Neutrophil (primary cell): Measurements from ENCODE around the gene IL17D.
"Not testable (repeated sequence)": the region's sequence is repeated elsewhere in the genome, so short reads cannot be mapped to it uniquely, and the experiment has no call there.

Source experiments
- H3K27ac ChIP-seq: fragments of 200-600 bp; sonication (generic); 2 replicates; pipeline ENCODE4 v1.5.1; 2016; ENCODE audit warnings: mild to moderate bottlenecking, moderate library complexity
- H3K27me3 ChIP-seq: fragments of 200-600 bp; sonication (generic); 2 replicates; pipeline ENCODE4 v1.6.0; 2016; ENCODE audit warnings: mild to moderate bottlenecking
- H3K36me3 ChIP-seq: fragments of 200-600 bp; sonication (generic); 2 replicates; pipeline ENCODE4 v1.5.1; 2017
- H3K4me1 ChIP-seq, 2 experiments: fragments of 200-600 bp in 1 of 2; sonication (generic) in 1 of 2; 1 replicate in 1 of 2; 2 replicates in 1 of 2; pipeline versions ENCODE4 v1.5.1 to v1.6.1; 2013 to 2016; ENCODE audit warnings: low read depth in 1 of 2, low read length in 1 of 2, mild to moderate bottlenecking in 1 of 2, moderate library complexity in 1 of 2; ENCODE audit not compliant: control insufficient read depth in 1 of 2, insufficient read depth in 1 of 2
- H3K4me3 ChIP-seq, 2 experiments: fragments of 200-600 bp in 1 of 2; sonication (generic) in 1 of 2; 1 replicate in 1 of 2; 2 replicates in 1 of 2; pipeline ENCODE4 v1.5.1; 2013 to 2016; ENCODE audit warnings: low read depth in 1 of 2, low read length in 1 of 2, mild to moderate bottlenecking in 1 of 2, moderate library complexity in 1 of 2
- H3K9me3 ChIP-seq: fragments of 200-600 bp; sonication (generic); 2 replicates; pipeline ENCODE4 v1.5.1; 2016
- CTCF ChIP-seq: fragments of 200-600 bp; sonication (generic); IDR thresholded peaks from 2 replicates; pipeline ENCODE4 v1.5.1; 2016; ENCODE audit warnings: antibody characterized with exemption

Gene IL17D

GRCh38 chr13:20679879-20680278 is 23.6 kb upstream of the IL17D start:
- H3K27me3 ChIP-seq: no peaks in the 10 kb centered on the region
- TF ChIP-seq CTCF: no peak
- no peak overlapping the region for H3K4me3 ChIP-seq
- no peaks in the 10 kb centered on the region for H3K36me3 ChIP-seq
- H3K9me3 ChIP-seq: no peaks in the 10 kb centered on the region
- no peak overlapping the region for H3K27ac ChIP-seq
- H3K4me1 ChIP-seq: no peaks in the 10 kb centered on the region

DNA sequence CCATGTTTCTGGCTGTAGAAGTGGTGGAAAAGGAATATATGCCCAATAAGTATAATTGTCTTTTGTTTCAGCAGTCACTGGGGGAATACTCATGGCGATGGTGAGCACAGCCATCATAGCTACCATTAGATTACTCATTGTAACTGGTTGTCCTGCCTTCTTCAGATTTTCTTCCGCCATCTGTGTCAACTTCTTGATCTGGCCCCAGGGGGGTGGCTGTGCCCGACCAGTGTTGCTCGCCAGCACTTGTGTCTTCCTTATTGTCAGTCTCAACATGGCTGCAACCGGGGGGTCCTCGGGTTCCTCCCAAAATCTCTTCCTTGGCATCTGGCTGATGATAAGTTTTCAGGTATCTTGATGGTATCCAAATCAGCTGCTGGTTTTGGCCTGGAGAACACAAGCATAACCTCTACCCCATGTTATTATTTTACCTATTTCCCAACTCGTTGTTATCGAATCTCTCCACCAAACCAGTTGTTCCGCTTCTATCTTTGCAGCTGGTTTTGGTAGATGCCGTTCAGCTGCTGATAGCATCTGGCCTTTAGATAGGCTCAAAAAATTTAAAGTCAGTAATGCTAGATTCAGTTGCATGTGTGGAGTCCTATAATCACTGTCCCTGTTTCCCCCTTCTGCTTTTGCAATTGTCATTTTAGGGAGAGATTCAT is 23.0 kb upstream of the IL17D start:
- Histone ChIP-seq H3K4me1 (no peaks in the 10 kb centered on the region), H3K27me3 (no peaks in the 10 kb centered on the region), H3K9me3 (no peaks in the 10 kb centered on the region), H3K27ac (no peak overlapping the region), H3K4me3 (no peak overlapping the region), H3K36me3 (no peaks in the 10 kb centered on the region)
- no peak for TF ChIP-seq CTCF

- H3K36me3 ChIP-seq: not testable (repeated sequence)
Measured at GRCh38 chr13:20681481-20681880, 22.0 kb upstream of the IL17D start.

GRCh38 chr13:20682061-20682460 is 21.4 kb upstream of the IL17D start:
- H3K27me3 ChIP-seq: no peaks in the 10 kb centered on the region
- H3K9me3 ChIP-seq: no peaks in the 10 kb centered on the region
- no peak overlapping the region for H3K27ac ChIP-seq
- H3K4me1 ChIP-seq: no peaks in the 10 kb centered on the region
- TF ChIP-seq CTCF: no peak
- no peak overlapping the region for H3K4me3 ChIP-seq
- no peaks in the 10 kb centered on the region for H3K36me3 ChIP-seq

More at GRCh38 chr13:20681481-20681880, 22.0 kb upstream of the IL17D start:
- not testable (repeated sequence) for H3K27me3 ChIP-seq, H3K4me3 ChIP-seq, H3K4me1 ChIP-seq, H3K9me3 ChIP-seq, H3K27ac ChIP-seq

GRCh38 chr13:20684041-20684440 is 19.5 kb upstream of the IL17D start:
- no peak for TF ChIP-seq CTCF
- no peaks in the 10 kb centered on the region for H3K36me3 ChIP-seq
- no peak overlapping the region for H3K4me3 ChIP-seq
- no peaks in the 10 kb centered on the region for H3K4me1 ChIP-seq
- no peak overlapping the region for H3K27ac ChIP-seq
- H3K27me3 ChIP-seq: no peaks in the 10 kb centered on the region
- H3K9me3 ChIP-seq: no peaks in the 10 kb centered on the region

- Histone ChIP-seq H3K9me3 (no peaks in the 10 kb centered on the region), H3K4me3 (no peak overlapping the region), H3K27me3 (no peaks in the 10 kb centered on the region), H3K27ac (no peak overlapping the region), H3K4me1 (no peaks in the 10 kb centered on the region), H3K36me3 (no peaks in the 10 kb centered on the region)
- no peak for TF ChIP-seq CTCF
Measured at GRCh38 chr13:20684546-20684945, 19.0 kb upstream of the IL17D start.
